Measurements from ENCODE around the gene BCAS4. TPM values are rescaled to one million over a fixed set of nuclear protein-coding genes. Genes with fewer than 3 reads are reported as not detected.

Gene BCAS4
- total RNA-seq, 4 donors from 2014 or later, result 6.6 to 15.7 (median 13.1) TPM

DNA sequence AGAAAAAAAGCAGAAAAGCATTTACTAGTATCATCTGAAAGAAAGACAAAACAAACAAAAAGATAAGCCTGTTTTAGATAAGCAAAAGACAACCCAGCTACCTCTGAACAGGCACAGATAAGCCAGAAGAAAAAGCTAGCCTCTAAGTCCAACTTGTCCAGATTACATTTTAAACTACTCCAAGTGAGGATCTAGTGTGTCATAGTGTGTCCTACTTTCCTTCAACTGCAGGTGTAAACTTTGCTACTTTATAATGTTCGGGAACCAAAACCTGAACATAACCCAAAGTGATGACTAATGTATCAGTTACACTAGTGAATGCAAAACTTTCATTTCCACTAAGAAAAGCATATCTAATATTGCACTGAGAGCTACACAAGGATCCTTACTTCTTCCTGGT is 116.9 kb downstream of the BCAS4 start:
- WGBS, 2 donors, result 77 to 90% methylated on average over 1 of the region's 1 CpG
- no peaks in the 10 kb centered on the region for H3K36me3 ChIP-seq
- no peaks in the 10 kb centered on the region for H3K9me3 ChIP-seq
- TF ChIP-seq CTCF (IDR thresholded peaks at IDR 0.05), result no peak
- no peak for TF ChIP-seq POLR2A (IDR thresholded peaks at IDR 0.05)
- no peaks in the 10 kb centered on the region for H3K27me3 ChIP-seq
- no peak overlapping the region for H3K27ac ChIP-seq
- DNase-seq, result no peak
- intact Hi-C loops (cut with DNase I), result no loop called here
- peaks cover 14 to 41% of the 10 kb centered on the region in 2 donors for H3K4me1 ChIP-seq
- no peak overlapping the region for H3K4me3 ChIP-seq (replicated peaks in 1 of 3)

- Histone ChIP-seq H3K36me3 (no peaks in the 10 kb centered on the region), H3K4me1 (peaks cover 24 to 63% of the 10 kb centered on the region in 2 donors), H3K27ac (no peak overlapping the region), H3K4me3 (replicated peaks in 1 of 3) (no peak overlapping the region), H3K9me3 (no peaks in the 10 kb centered on the region), H3K27me3 (no peaks in the 10 kb centered on the region)
- no peak for TF ChIP-seq CTCF (IDR thresholded peaks at IDR 0.05)
- no peak for TF ChIP-seq POLR2A (IDR thresholded peaks at IDR 0.05)
- 68 to 72% methylated on average over 2 of the region's 2 CpGs for WGBS, 2 donors
- DNase-seq, result no peak
- intact Hi-C loops (cut with DNase I), result no loop called here
These were observed 119.0 kb downstream of the BCAS4 start for GRCh38 chr20:50913690-50914375.

GRCh38 chr20:50915424-50915823 is 120.6 kb downstream of the BCAS4 start:
- peaks cover 30 to 72% of the 10 kb centered on the region in 2 donors for H3K4me1 ChIP-seq
- 64 to 76% methylated on average over 3 of the region's 3 CpGs for WGBS, 2 donors
- H3K27ac ChIP-seq, result no peak overlapping the region

DNA sequence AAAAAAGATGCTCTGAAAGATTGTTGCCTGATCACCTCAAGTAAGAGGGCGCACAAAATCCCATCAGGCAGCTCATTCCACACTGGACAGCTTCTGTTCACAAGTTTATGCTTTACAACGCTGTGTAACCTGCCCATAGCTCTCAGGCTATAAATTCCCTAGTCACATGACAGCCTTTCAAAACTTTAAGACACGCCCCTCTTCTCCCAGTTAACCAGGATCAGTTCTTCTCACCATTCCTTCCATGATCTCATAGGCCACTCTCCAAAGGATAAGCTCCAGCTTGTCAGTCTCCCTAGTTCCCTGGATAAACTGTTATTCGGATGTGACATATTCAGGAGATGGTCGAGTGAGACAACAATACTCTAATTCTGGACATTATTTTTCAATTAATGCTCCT is 121.4 kb downstream of the BCAS4 start:
- 66 to 67% methylated on average over 5 of the region's 5 CpGs for WGBS, 2 donors
- Histone ChIP-seq H3K4me3 (replicated peaks in 1 of 3) (no peak overlapping the region), H3K27ac (peak overlapping the region in 2 of 3 donors; percentile 5 to 14), H3K9me3 (no peaks in the 10 kb centered on the region), H3K27me3 (no peaks in the 10 kb centered on the region), H3K4me1 (peaks cover 27 to 69% of the 10 kb centered on the region in 2 donors), H3K36me3 (no peaks in the 10 kb centered on the region)
- no peak for DNase-seq
- intact Hi-C loops (cut with DNase I), result no loop called here
- TF ChIP-seq POLR2A (IDR thresholded peaks at IDR 0.05) (no peak), CTCF (IDR thresholded peaks at IDR 0.05) (no peak)

More at GRCh38 chr20:50915424-50915823, 120.6 kb downstream of the BCAS4 start:
- TF ChIP-seq CTCF (IDR thresholded peaks at IDR 0.05), result no peak
- TF ChIP-seq POLR2A (IDR thresholded peaks at IDR 0.05), result no peak
- intact Hi-C loops (cut with DNase I), result no loop called here
- no peak for DNase-seq
- Histone ChIP-seq H3K9me3 (no peaks in the 10 kb centered on the region), H3K27me3 (no peaks in the 10 kb centered on the region), H3K36me3 (no peaks in the 10 kb centered on the region), H3K4me3 (replicated peaks in 1 of 3) (no peak overlapping the region)

DNA sequence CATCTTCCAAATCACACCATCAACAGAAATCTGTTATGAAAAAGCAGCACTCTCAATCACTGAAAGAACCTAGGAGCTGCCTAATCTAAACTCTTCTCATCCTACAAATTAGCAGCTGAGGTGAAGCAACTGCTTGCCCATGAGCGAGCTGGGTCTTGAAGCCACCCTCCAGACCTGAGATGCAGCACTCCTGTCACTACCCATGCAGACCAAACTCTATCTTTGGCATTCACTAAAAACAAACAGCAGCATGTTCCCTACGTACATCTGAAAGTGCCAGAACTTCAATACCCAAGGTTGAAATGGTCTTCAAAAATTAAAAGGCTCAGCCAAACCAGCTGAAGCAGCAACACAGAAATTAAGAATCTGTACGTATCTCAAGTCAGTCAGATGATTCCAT is 122.1 kb downstream of the BCAS4 start:
- intact Hi-C loops (cut with DNase I), result no loop called here
- H3K27ac ChIP-seq, result peak overlapping the region; percentile 33 to 48 (median 38)
- H3K4me3 ChIP-seq (replicated peaks in 1 of 3), result no peak overlapping the region
- TF ChIP-seq CTCF (IDR thresholded peaks at IDR 0.05), result no peak
- TF ChIP-seq POLR2A (IDR thresholded peaks at IDR 0.05), result no peak
- H3K36me3 ChIP-seq, result no peaks in the 10 kb centered on the region
- no peaks in the 10 kb centered on the region for H3K27me3 ChIP-seq
- WGBS, 2 donors, result 31 to 46% methylated on average over 3 of the region's 3 CpGs
- peaks cover 32 to 71% of the 10 kb centered on the region in 2 donors for H3K4me1 ChIP-seq
- peak; percentile 51 to 58 for DNase-seq
- no peaks in the 10 kb centered on the region for H3K9me3 ChIP-seq

All from thyroid gland (tissue), 4 donors.